Liver (tissue), 9 donors: ENCODE measurements around the gene WDR26. TPM values are rescaled to one million over a fixed set of nuclear protein-coding genes. Genes with fewer than 3 reads are reported as not detected.

Experiments
- DNase-seq: peaks from one replicate; pipeline ENCODE4 v3.0.0-alpha.2; 2017; ENCODE audit warnings: low spot score
- H3K27ac ChIP-seq, 2 donors: one replicate each; pipeline ENCODE4 v1.7.0; 2013; ENCODE audit warnings: inconsistent platforms in 2 of 2, low read length in 2 of 2, control low read depth in 1 of 2, low read depth in 1 of 2, mild to moderate bottlenecking in 1 of 2
- H3K27me3 ChIP-seq, 4 donors: one replicate each; pipeline versions ENCODE4 v1.6.1 to v1.7.0; 2013; ENCODE audit warnings: low read length in 3 of 4, inconsistent platforms in 1 of 4, mild to moderate bottlenecking in 1 of 4, moderate library complexity in 1 of 4; ENCODE audit not compliant: control insufficient read depth in 4 of 4, insufficient read depth in 4 of 4
- H3K36me3 ChIP-seq, 4 donors: one replicate each; pipeline versions ENCODE4 v1.6.1 to v1.7.0; 2013; ENCODE audit warnings: low read length in 3 of 4, mild to moderate bottlenecking in 3 of 4, low read depth in 1 of 4, moderate library complexity in 1 of 4; ENCODE audit not compliant: control insufficient read depth in 4 of 4, insufficient read depth in 3 of 4
- H3K4me1 ChIP-seq, 4 donors: one replicate each; pipeline versions ENCODE4 v1.6.1 to v1.7.0; 2013; ENCODE audit warnings: low read length in 3 of 4, mild to moderate bottlenecking in 3 of 4, moderate library complexity in 1 of 4; ENCODE audit not compliant: control insufficient read depth in 4 of 4, insufficient read depth in 4 of 4
- H3K4me3 ChIP-seq, 3 donors: one replicate each; pipeline versions ENCODE4 v1.6.1 to v1.7.0; 2013; ENCODE audit warnings: low read length in 3 of 3, control low read depth in 1 of 3, low read depth in 1 of 3, mild to moderate bottlenecking in 1 of 3
- H3K9ac ChIP-seq, 2 donors: one replicate each; pipeline ENCODE4 v1.7.0; 2013; ENCODE audit warnings: low read length in 2 of 2, mild to moderate bottlenecking in 2 of 2, moderate library complexity in 2 of 2, control low read depth in 1 of 2, low read depth in 1 of 2
- H3K9me3 ChIP-seq, 4 donors: one replicate each; pipeline versions ENCODE4 v1.6.1 to v1.7.0; 2013; ENCODE audit warnings: low read length in 3 of 4; ENCODE audit not compliant: control insufficient read depth in 4 of 4
- ATF3 ChIP-seq: IDR thresholded peaks from 2 replicates; pipeline ENCODE4 v1.6.1; 2016; ENCODE audit warnings: antibody characterized with exemption
- EGR1 ChIP-seq, 2 donors: IDR thresholded peaks; 2 replicates each; pipeline ENCODE4 v1.6.1; 2016 to 2018; ENCODE audit warnings: antibody characterized with exemption in 2 of 2, low read depth in 2 of 2
- FOXA1 ChIP-seq: IDR thresholded peaks from 2 replicates; pipeline ENCODE4 v1.6.1; 2016; ENCODE audit warnings: antibody characterized with exemption
- FOXA2 ChIP-seq: IDR thresholded peaks from 2 replicates; pipeline ENCODE4 v1.6.1; 2016; ENCODE audit warnings: antibody characterized with exemption
- GABPA ChIP-seq, 2 donors: IDR thresholded peaks in 1 of 2; conservative IDR thresholded peaks in 1 of 2; 2 replicates each; pipeline ENCODE4 v1.6.1; 2016; ENCODE audit warnings: antibody characterized with exemption in 2 of 2, mild to moderate bottlenecking in 1 of 2, moderate library complexity in 1 of 2
- HNF4A ChIP-seq, 2 donors: conservative IDR thresholded peaks; 2 replicates each; pipeline ENCODE4 v1.6.1; 2016; ENCODE audit warnings: antibody characterized with exemption in 2 of 2, mild to moderate bottlenecking in 2 of 2
- HNF4G ChIP-seq: IDR thresholded peaks from 2 replicates; pipeline ENCODE4 v1.6.1; 2016; ENCODE audit warnings: antibody characterized with exemption
- JUND ChIP-seq, 2 donors: IDR thresholded peaks; 2 replicates each; pipeline ENCODE4 v1.6.1; 2016; ENCODE audit warnings: antibody characterized with exemption in 2 of 2
- MAX ChIP-seq: IDR thresholded peaks from 2 replicates; pipeline ENCODE4 v1.6.1; 2016; ENCODE audit warnings: antibody characterized with exemption
- NR2F2 ChIP-seq: IDR thresholded peaks from 2 replicates; pipeline ENCODE4 v1.6.1; 2016; ENCODE audit warnings: antibody characterized with exemption
- RAD21 ChIP-seq, 2 donors: IDR thresholded peaks; 2 replicates each; pipeline ENCODE4 v1.6.1; 2016; ENCODE audit warnings: antibody characterized with exemption in 2 of 2, mild to moderate bottlenecking in 2 of 2
- REST ChIP-seq: IDR thresholded peaks from 2 replicates; pipeline ENCODE4 v1.6.1; 2016; ENCODE audit warnings: antibody characterized with exemption, mild to moderate bottlenecking
- RXRA ChIP-seq, 2 donors: IDR thresholded peaks; 2 replicates each; pipeline ENCODE4 v1.6.1; 2017 to 2018; ENCODE audit warnings: antibody characterized with exemption in 2 of 2, mild to moderate bottlenecking in 1 of 2
- SP1 ChIP-seq: IDR thresholded peaks from 2 replicates; pipeline ENCODE4 v1.6.1; 2018; ENCODE audit warnings: antibody characterized with exemption, mild to moderate bottlenecking
- YY1 ChIP-seq: IDR thresholded peaks from 2 replicates; pipeline ENCODE4 v1.6.1; 2016; ENCODE audit warnings: antibody characterized with exemption, mild to moderate bottlenecking
- ZBTB33 ChIP-seq: IDR thresholded peaks from 2 replicates; pipeline ENCODE4 v1.6.1; 2016; ENCODE audit warnings: antibody characterized with exemption
- WGBS: extraction: QIAGEN DNeasy Blood & Tissue Kit; methylation state at CpG from one replicate; pipeline ENCODE4 v1.1.7; 2013; 5-methylcytosine and 5-hydroxymethylcytosine counted together
- polyA plus RNA-seq, 2 donors: library from polyadenylated mRNA; stranded (reverse) in 1 of 2; unstranded in 1 of 2; fragments of 200-250 nt in 1 of 2; fragments of >200 nt in 1 of 2; fragmentation: Nextera tagmentation in 1 of 2; extraction: Ambion mirVana in 1 of 2; gene quantifications; one replicate each; pipeline versions ENCODE4 v1.2.1 to v1.2.3, GENCODE V29; 2013 to 2015
- total RNA-seq, 2 donors: library from RNA; depleted of rRNA; stranded (reverse); fragments of >200 nt; gene quantifications; one replicate each; pipeline ENCODE4 v1.2.3, GENCODE V29; 2014
- donor health status: healthy.
- donor health status: healthy.
- donor health status: healthy.
- donor health status: healthy.
- donor health status: healthy.

WDR26 gene
- total and polyA plus RNA-seq, 4 donors, result 9.4 to 119 (median 34.9) TPM

- no peak overlapping the region for H3K4me3 ChIP-seq
- H3K27ac ChIP-seq, result no peak overlapping the region
- no peaks in the 10 kb centered on the region for H3K4me1 ChIP-seq
- H3K27me3 ChIP-seq, result no peaks in the 10 kb centered on the region
- no peak overlapping the region for H3K9ac ChIP-seq
- no peak for DNase-seq
- 98% methylated on average over 5 of the region's 5 CpGs for WGBS
- TF ChIP-seq SP1 (no peak), YY1 (no peak), JUND (IDR thresholded peaks at IDR 0.05) (no peak), RXRA (IDR thresholded peaks at IDR 0.05) (no peak), MAX (no peak)
- H3K36me3 ChIP-seq, result peaks cover 6 to 38% (median 31%) of the 10 kb centered on the region in 4 donors
- H3K9me3 ChIP-seq, result no peaks in the 10 kb centered on the region
Observed at GRCh38 chr1:224373008-224373590, 61.5 kb downstream of the WDR26 start.

GRCh38 chr1:224368409-224368808, 66.2 kb downstream of the WDR26 start:
- Histone ChIP-seq H3K9ac (no peak overlapping the region), H3K4me3 (no peak overlapping the region), H3K27me3 (no peaks in the 10 kb centered on the region), H3K4me1 (peaks cover 0 to 4% (median 0%) of the 10 kb centered on the region in 4 donors), H3K36me3 (peaks cover 7 to 28% (median 24%) of the 10 kb centered on the region in 4 donors), H3K27ac (no peak overlapping the region), H3K9me3 (no peaks in the 10 kb centered on the region)
- DNase-seq, result no peak
- 93% methylated on average over 5 of the region's 5 CpGs for WGBS
- no peak for TF ChIP-seq REST
- TF ChIP-seq RAD21 (IDR thresholded peaks at IDR 0.05), result no peak
- no peak for TF ChIP-seq FOXA1
- TF ChIP-seq HNF4G, result no peak
- no peak for TF ChIP-seq RXRA (IDR thresholded peaks at IDR 0.05)
- TF ChIP-seq HNF4A (conservative IDR thresholded peaks at IDR 0.05), result no peak
- TF ChIP-seq ZBTB33, result no peak
- no peak for TF ChIP-seq FOXA2
- no peak for TF ChIP-seq YY1
- no peak for TF ChIP-seq GABPA (IDR thresholded peaks at IDR 0.05 in 1 of 2, conservative IDR thresholded peaks at IDR 0.05 in 1 of 2)
- TF ChIP-seq NR2F2, result no peak
- no peak for TF ChIP-seq EGR1 (IDR thresholded peaks at IDR 0.05; ENCODE audit: low read depth in 2 of 2)
- TF ChIP-seq ATF3, result no peak
